ENCODE measurements around the gene INMT. TPM values are rescaled to one million over a fixed set of nuclear protein-coding genes. Genes with fewer than 3 reads are reported as not detected.
"Not testable (repeated sequence)": the region's sequence is repeated elsewhere in the genome, so short reads cannot be mapped to it uniquely, and the experiment has no call there.

Gene INMT
- total RNA-seq = 18.8 TPM

DNA sequence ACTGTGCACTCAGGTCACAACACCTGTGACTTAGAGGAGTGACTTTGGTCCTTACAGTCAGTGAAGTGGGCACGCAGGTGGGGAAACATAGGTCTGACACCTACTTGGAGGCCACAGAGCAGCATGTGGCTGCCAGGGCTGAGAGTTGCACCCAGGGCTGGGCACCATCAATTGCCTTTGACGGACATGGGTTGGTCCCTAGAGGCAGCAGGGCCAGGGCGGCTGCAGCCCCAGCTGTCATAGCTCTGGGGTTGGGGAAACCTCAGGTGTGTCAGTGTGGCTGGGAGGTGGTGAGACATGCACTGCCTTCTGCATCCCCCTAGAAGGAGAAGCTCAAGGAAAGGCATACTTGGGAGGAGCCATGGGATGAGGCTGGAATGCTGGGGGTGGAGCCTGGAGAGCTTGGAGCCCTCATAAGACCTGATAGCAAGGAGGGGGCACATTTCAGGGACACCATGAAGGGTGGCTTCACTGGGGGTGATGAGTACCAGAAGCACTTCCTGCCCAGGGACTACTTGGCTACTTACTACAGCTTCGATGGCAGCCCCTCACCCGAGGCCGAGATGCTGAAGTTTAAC lies at the start of gene INMT:
TSS of gene INMT (plus strand) at position 440 of the 578 bp plus-strand sequence. CDS start at position 456, 16 bp downstream.
- DNase-seq (ENCODE audit: low spot score) = no peak

DNA sequence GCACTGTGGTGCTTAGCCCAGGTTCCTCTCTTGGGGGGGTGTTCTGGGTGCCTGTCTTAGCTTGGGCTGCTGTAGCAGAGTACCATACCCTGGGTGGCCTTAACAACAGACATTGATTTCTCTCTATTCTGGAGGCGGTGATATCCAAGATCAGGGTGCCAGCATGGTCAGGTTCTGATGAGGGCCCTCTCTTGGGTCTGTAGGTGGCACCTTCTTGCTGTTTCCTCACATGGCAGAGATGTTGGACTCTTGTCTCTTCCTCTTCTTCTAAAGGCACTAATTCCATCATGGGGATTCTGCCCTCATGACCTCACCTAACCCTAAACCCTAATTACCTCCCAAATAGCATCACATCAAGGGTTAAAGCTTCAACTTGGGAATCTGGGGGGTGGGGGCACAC lies 49.7 kb upstream of the INMT start:
- no peak for DNase-seq (ENCODE audit: low spot score)

GRCh38 chr7:30703756-30704155 lies 48.2 kb upstream of the INMT start:
- no peak for DNase-seq (ENCODE audit: low spot score)

- DNase-seq (ENCODE audit: low spot score) = no peak
These were observed 46.9 kb upstream of the INMT start for GRCh38 chr7:30705008-30705407.

DNA sequence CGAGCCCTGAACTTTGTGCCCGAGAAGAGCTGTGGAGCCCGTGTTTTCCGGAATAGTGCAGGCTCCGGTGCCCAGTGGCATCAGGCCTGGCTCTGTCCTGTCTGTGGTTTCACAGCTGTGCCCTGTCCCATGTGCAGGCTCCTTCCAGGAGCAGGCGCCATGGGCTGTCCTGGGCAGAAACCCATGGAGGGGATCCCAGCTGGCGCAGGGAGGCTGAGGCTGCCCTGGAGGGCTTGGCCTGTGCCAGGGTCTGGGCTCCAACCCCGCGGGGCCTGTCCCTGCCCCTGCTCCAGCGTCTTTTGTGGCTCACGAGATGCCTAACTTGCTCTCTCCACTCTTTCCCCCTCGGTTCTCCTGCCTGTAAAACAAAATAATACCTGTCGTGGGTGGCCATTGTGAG lies 46.3 kb upstream of the INMT start:
- DNase-seq (ENCODE audit: low spot score) = no peak

DNA sequence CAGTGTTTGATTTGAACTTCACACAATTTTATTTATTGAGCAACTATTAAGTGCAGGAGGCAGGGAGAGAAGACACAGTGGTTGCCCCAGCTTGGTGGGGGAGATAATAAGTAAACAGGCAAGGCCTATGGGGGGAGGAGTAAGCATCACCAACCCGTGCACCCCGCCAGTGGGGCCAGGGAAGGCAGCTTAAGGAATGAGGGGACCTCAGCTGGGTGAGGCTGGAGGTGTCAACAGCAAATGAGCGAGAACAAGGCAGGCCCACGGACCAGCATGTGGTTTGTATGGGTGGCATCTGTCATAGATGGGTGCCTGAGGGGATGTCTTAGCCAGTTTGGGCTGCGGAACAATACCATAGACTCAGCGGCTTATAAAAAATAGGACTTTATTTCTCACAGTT lies 45.6 kb upstream of the INMT start:
- no peak for DNase-seq (ENCODE audit: low spot score)

DNA sequence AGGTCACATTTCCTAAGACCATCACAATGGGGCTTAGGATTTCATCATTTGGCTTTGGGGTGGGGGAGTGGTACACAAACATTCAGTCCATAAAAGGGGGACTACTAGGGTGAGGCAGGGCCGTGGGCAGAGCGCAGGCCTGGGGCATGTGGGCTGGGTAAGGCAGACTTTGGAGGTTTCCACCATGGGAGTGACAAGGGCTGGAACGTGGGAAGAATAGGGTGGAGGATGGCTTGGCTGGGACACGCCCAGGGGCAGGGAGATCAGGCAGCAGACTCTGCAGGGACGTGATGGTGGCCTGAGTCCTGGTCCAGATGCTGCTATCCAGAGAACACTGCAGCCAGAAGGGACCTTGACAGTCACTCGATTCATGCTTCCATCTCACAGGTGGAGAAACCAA lies 45.0 kb upstream of the INMT start:
- no peak for DNase-seq (ENCODE audit: low spot score)

- no peak for DNase-seq (ENCODE audit: low spot score)
These were observed 44.3 kb upstream of the INMT start for GRCh38 chr7:30707391-30708357.

GRCh38 chr7:30708412-30708811 lies 43.5 kb upstream of the INMT start:
- no peak for DNase-seq (ENCODE audit: low spot score)

GRCh38 chr7:30708983-30709382 lies 43.0 kb upstream of the INMT start:
- no peak for DNase-seq (ENCODE audit: low spot score)

GRCh38 chr7:30709549-30709948 lies 42.4 kb upstream of the INMT start:
- no peak for DNase-seq (ENCODE audit: low spot score)

DNA sequence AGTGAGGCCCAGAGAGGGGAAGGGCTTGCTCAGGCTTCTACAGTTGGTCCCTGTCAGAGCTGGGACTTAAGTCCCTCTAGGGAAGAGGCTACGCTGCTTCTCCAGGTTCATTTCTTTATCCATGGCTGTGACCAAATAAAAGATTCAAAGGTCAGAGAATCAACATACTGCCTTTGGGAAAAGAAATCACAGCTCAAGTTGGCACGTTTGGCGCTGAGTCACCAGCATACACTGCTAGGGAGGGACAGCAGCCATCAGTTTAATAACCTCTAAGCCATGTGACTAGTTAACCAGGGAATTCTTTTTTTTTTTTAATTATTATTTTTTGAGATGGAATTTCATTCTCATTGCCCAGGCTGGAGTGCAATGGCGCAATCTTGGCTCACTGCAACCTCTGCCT lies 41.3 kb upstream of the INMT start:
- no peak for DNase-seq (ENCODE audit: low spot score)

- no peak for DNase-seq (ENCODE audit: low spot score)
These were observed 38.5 kb upstream of the INMT start for GRCh38 chr7:30713392-30713791.

DNA sequence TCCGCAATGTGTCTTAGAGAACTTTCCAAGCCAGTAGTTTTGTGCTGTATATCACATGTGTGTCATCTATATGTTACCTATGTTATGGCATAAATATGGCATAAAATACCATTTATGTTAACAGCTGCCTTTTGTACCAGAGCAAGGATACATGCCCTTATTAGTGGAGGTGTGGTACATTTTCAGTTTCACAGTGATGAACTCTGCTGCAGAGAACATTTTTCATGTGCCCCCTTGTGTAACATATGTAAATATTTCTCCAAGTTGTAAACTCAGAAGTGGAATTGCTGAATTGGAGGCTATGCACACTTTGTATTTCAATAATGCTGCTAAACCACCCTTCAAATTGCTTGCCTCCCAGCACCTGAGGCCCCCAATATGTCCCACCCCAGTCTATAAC lies 37.8 kb upstream of the INMT start:
- DNase-seq (ENCODE audit: low spot score) = no peak

DNA sequence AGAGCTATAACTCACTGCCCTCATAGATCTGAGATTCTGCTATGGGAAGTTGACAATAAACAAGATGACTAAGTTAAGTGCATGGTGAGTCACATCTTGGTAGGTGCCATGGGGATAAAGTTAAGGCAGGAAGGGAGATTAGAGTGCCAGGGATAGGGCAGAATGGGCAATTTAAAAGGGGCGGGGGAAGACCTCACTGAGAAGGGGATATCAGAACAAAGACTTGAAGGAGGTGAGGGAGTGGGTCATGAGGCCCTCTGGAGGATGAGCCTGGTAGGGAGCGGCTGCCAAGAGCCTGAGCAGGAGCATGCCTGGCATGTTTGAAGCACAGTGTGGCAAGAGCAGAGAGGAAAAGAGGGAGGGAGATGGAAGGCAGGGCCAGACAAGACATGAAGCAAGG lies 34.8 kb upstream of the INMT start:
- no peak for DNase-seq (ENCODE audit: low spot score)

GRCh38 chr7:30719434-30719833 lies 32.5 kb upstream of the INMT start:
- DNase-seq (ENCODE audit: low spot score) = not testable (repeated sequence)

DNA sequence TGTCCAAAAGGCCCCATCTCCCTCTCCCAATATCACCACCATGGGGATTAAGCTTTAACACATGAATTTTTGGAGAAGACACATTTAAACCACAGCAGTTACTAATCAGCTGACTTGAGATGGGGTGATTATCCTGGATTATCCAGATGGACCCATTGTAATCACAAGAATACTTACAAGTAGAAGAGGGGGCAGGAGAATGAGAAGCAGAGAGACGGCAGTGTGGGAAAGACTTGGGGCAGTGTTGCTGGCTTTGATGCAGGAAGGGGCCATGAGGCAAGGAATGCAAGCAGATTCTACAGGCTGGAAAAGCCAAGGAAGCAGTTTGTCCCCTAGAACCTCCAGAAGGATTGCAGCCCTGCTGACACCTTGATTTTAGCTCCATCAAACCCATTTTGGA lies 30.7 kb upstream of the INMT start:
- no peak for DNase-seq (ENCODE audit: low spot score)

DNA sequence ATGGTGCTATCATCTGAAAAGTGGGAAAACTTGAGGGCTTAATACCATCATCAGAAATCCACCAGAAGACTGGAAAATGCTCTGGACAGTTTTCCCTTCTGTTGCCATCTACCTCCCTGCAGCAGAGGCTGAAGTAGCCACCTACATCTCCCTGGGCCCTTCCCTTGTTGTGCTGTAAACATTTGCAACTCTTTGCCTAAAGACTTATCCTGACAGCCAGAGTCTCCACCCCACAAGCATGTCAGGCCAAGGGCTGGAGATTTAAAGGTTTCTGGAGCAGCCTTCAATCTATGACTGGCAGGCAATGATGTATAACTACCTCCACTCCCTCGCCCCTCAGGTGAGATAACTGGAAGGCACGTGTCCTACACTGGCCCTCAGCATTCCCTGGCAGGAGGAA lies 29.7 kb upstream of the INMT start:
- no peak for DNase-seq (ENCODE audit: low spot score)

DNA sequence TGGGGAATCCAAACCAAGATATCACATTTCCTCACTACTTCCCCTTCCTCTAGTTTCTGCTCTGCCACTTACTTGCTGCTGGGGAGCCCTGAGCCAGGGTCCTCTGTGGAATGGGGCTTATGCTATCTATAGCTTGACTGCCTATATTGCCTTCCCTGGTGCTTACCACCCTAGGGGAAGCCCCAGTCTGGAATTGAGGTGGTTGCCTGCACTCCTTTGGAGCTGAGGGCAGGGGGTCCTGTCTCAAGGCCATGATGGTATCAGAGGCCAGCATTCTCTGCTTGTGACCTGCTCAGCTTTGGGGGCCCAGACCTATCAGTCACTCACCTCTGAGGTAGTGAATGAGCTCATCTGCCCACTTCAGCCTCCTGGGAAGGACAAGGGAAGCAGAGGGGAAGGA lies 29.3 kb upstream of the INMT start:
- no peak for DNase-seq (ENCODE audit: low spot score)

DNA sequence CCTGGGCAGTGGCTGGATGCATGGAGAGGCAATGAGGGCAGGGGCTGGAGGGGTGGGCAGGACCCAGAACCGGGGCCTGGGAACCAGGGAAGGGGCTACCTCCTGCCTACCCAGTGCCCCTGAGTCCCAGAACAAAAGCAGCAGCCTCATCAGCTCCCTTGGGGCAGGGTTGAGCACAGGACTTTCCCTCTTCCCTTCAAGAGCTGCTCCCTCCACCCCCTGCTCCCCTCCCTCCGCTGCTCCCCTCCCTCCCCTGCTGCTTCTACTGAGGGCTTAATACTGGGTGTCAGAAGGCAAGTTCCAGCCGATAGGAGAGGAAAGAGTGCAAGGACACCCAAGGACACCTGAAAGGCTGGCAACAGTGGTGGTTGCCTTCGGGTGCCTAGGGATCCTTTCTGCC lies 28.2 kb upstream of the INMT start:
- DNase-seq (ENCODE audit: low spot score) = no peak

DNA sequence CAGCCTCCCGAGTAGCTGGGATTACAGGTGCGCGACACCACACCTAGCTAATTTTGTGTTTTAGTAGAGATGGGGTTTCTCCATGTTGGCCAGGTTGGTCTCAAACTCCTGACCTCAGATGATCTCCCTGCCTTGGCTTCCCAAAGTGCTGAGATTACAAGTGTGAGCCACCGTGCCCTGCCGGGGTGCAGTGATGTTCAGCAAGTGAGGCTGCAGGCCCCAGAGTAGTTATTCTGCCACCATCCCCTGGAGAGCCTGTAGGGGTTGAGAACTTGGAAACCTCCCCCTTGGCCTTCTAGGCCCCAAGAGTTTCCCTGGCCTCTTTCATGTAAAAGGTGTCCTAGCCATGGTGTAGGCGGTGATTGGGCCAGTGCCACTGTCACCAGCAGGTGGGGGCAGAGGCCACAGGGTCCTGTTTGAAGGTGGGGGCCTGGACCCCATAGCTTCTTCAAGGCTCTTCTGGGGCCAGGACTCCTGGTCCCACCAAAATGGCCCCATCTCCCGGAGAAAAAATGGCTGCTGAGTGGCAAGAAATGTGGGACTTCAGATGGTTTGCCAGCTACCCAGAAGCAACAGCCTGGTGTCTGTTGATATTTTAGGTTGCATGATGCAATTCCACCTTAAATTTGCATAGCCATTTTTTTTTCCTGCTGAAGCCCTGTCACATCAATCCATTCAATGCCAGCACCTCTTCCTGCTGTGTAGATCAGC lies 25.5 kb upstream of the INMT start:
- no peak for DNase-seq (ENCODE audit: low spot score)

GRCh38 chr7:30727061-30727945 lies 24.6 kb upstream of the INMT start:
- no peak for DNase-seq (ENCODE audit: low spot score)

All from mucosa of gallbladder (tissue), 1 donor.